GM18907 (cell line): ENCODE data around the gene GTF2H1.

ENCODE experiments used
- ATAC-seq: cut with Tn5 transposase; IDR thresholded peaks from one replicate; pipeline ENCODE4 v1.9.1; 2021; ENCODE audit warnings: mild to moderate bottlenecking, moderate library complexity; ENCODE audit not compliant: unreplicated experiment

GTF2H1 gene

GRCh38 chr11:18321969-18322711 lies at the start of gene GTF2H1, which contains the start of gene HPS5:
GTF2H1 (plus strand) TSS chr11:18322567; CDS start chr11:18333075, 10,508 bp downstream.
HPS5 (minus strand) TSS chr11:18322140; CDS start chr11:18317858, 4,282 bp downstream.
- peak; percentile 86 for ATAC-seq

GRCh38 chr11:18277565-18278271 lies 44.6 kb upstream of the GTF2H1 start:
- no peak for ATAC-seq

- ATAC-seq: peak; percentile 85
Observed at GRCh38 chr11:18280438-18281045, 41.8 kb upstream of the GTF2H1 start.

- ATAC-seq: no peak
Observed at GRCh38 chr11:18282626-18283025, 39.7 kb upstream of the GTF2H1 start.

GRCh38 chr11:18285841-18286240 lies 36.5 kb upstream of the GTF2H1 start:
- no peak for ATAC-seq

GRCh38 chr11:18288911-18289310 lies 33.5 kb upstream of the GTF2H1 start:
- ATAC-seq: no peak

GRCh38 chr11:18294862-18295261 lies 27.5 kb upstream of the GTF2H1 start:
- no peak for ATAC-seq

GRCh38 chr11:18295316-18295715 lies 27.1 kb upstream of the GTF2H1 start:
- no peak for ATAC-seq

GRCh38 chr11:18299721-18300120 lies 22.6 kb upstream of the GTF2H1 start:
- no peak for ATAC-seq

GRCh38 chr11:18304745-18305144 lies 17.6 kb upstream of the GTF2H1 start:
- ATAC-seq: no peak

GRCh38 chr11:18307461-18308139 lies 14.8 kb upstream of the GTF2H1 start:
- ATAC-seq: no peak

GRCh38 chr11:18308242-18308641 lies 14.1 kb upstream of the GTF2H1 start:
- ATAC-seq: no peak

- ATAC-seq: no peak
Observed at GRCh38 chr11:18309691-18310090, 12.7 kb upstream of the GTF2H1 start.

GRCh38 chr11:18310800-18311340 lies 11.5 kb upstream of the GTF2H1 start:
- ATAC-seq: peak; percentile 57

- ATAC-seq: no peak
Observed at GRCh38 chr11:18312012-18312411, 10.4 kb upstream of the GTF2H1 start.

- no peak for ATAC-seq
Observed at GRCh38 chr11:18312663-18313420, 9.5 kb upstream of the GTF2H1 start.

GRCh38 chr11:18313965-18314763 lies 8.2 kb upstream of the GTF2H1 start:
- ATAC-seq: no peak

- ATAC-seq: no peak
Observed at GRCh38 chr11:18314784-18315523, 7.4 kb upstream of the GTF2H1 start.

GRCh38 chr11:18315893-18316292 lies 6.5 kb upstream of the GTF2H1 start:
- no peak for ATAC-seq
